GM13976 (cell line): ENCODE data around the gene RASGRP4.
"Not testable (repeated sequence)": the region's sequence is repeated elsewhere in the genome, so short reads cannot be mapped to it uniquely, and the experiment has no call there.

Experiments
- DNase-seq: peaks from one replicate; pipeline ENCODE4 v3.0.0; 2012; ENCODE audit warnings: low spot score
- in situ Hi-C: fragments of 300-500 bp; cut with MboI; formaldehyde crosslinking; loops from one replicate; pipeline ENCODE4 v1.12.0; 2022; ENCODE audit warnings: low sequenced_read_pairs, mixed read lengths, inconsistent platforms; ENCODE audit not compliant: unreplicated experiment
- TF ChIP-seq, protein P1 (sequence below): IDR thresholded peaks from 2 replicates; pipeline ENCODE4 v1.5.1; 2012; ENCODE audit warnings: borderline replicate concordance, mild to moderate bottlenecking; ENCODE audit not compliant: insufficient read depth; ENCODE audit errors: extremely low read depth, missing control alignments, control extremely low read depth

Gene RASGRP4

DNA sequence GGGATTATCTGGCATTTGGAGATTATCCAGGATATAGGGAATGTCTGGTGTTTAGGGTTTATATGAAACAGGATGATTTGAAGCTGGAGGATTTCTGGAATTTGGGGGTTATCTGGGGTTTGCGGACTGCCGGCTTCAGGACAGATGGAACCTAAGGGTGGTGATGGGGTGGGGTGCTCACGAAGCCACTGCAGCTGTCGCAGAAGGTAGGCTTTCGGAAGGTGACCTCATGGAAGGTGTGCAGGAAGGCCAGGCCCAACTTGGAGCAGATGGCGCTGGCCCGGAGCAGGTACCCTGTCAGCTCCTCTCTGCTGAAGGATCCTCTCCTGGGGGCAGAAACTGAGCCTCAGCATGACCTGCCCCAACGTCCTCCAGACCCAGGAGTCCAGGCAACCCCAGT lies 13.5 kb downstream of the RASGRP4 start:
- no peak for DNase-seq
- TF ChIP-seq, protein P1, sequence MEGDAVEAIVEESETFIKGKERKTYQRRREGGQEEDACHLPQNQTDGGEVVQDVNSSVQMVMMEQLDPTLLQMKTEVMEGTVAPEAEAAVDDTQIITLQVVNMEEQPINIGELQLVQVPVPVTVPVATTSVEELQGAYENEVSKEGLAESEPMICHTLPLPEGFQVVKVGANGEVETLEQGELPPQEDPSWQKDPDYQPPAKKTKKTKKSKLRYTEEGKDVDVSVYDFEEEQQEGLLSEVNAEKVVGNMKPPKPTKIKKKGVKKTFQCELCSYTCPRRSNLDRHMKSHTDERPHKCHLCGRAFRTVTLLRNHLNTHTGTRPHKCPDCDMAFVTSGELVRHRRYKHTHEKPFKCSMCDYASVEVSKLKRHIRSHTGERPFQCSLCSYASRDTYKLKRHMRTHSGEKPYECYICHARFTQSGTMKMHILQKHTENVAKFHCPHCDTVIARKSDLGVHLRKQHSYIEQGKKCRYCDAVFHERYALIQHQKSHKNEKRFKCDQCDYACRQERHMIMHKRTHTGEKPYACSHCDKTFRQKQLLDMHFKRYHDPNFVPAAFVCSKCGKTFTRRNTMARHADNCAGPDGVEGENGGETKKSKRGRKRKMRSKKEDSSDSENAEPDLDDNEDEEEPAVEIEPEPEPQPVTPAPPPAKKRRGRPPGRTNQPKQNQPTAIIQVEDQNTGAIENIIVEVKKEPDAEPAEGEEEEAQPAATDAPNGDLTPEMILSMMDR, result no peak
- in situ Hi-C loops, result loop anchor here (25.0 kb wide), 1 partner anchor 225 kb away; the partner anchor contains the start of gene ACTN4

DNA sequence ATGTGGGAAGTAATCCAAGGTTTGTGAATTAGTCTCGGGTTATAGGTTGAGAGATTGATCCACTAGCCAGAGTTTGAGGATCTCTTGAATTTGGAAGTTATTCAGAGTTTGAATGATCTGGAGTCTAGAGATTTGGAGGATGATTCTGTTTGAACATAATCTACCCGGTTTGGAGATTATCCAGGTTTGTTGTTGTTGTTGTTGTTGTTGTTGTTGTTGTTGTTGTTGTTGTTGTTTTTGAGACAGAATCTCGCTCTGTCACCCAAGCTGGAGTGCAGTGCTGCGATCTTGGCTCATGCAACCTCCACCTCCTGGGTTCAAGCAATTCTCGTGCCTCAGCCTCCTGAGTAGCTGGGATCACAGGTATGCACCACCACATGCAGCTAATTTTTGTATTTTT lies 14.1 kb downstream of the RASGRP4 start:
- in situ Hi-C loops, result loop anchor here (25.0 kb wide), 1 partner anchor 225 kb away; the partner anchor contains the start of gene ACTN4
- DNase-seq, result not testable (repeated sequence)

DNA sequence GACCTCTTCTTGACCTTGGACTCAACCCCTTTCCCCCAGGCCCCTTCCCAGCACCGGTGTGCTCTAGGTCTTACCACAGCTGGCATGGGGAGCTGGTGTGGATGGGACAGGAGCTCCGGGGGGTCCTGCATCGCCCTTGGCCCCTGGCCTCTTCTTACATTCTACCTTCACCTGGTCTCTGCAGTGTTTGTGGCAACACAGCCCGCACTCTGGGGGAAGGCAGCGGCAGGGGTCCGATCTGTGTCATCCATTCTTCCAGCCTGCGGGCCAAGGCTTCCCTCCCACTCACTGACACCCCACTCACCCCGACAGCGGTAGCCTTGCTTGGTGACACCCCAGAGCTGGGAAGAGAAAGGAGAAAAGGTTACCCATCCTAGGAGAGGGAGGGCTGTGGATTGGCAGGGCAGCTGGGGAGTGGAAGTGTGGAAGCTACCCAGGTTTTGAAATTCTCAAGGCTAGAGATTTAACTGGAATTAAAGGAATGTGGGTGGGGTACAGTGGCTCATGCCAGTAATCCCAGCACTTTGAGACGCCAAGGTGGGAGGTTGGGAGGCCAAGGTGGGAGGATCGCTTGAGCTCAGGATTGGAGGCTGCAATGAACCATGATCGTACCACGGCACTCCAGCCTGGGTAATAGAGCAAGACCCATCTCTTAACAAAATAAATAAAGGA lies 14.8 kb downstream of the RASGRP4 start:
- in situ Hi-C loops, result loop anchor here (25.0 kb wide), 1 partner anchor 226 kb away; the partner anchor contains the start of gene ACTN4

DNA sequence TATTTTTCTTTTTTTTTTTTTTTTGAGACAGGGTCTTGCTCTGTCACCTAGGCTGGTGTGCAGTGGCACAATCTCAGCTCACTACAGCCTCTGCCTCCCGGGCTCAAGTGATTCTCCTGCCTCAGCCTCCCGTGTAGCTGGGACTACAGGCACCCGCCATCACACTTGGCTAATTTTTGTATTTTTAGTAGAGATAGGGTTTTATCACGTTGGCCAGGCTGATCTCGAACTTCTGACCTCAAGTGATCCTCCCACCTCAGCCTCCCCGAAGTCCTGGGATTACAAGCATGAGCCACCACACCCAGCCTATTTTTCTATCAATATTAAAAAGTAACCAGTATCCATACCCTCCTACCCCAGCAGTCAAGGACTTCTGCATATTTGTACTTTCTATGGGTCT lies 15.6 kb downstream of the RASGRP4 start:
- not testable (repeated sequence) for DNase-seq
- in situ Hi-C loops, result loop anchor here (25.0 kb wide), 1 partner anchor 227 kb away; the partner anchor contains the start of gene ACTN4

More for the DNA sequence above, 14.8 kb downstream of the RASGRP4 start:
- TF ChIP-seq, protein P1, result no peak
- no peak for DNase-seq

DNA sequence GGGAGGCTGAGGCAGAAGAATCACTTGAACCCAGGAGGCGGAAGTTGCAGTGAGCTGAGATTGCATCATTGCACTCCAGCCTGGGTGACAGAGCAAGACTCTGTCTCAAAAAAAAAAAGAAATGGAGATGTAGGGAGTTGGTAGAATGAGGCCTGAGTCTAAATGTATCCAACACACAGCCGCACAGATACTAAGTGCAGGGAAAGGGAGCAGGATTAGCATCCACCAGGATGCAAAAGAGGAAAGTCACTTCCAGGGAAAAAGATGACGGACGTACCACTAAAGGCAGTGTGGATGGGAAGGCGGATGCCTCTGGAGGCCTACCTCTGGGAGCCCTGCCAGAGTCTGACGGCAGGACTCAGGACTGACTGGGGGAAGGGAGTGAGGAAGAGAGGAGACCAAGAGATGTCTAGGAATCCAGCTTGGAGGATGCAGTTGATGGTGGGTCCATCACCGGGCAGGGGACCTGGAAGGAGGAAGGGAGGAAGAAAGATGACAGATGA lies 16.3 kb downstream of the RASGRP4 start:
- TF ChIP-seq, protein P1, result no peak
- in situ Hi-C loops, result loop anchor here (25.0 kb wide), 1 partner anchor 228 kb away; the partner anchor contains the start of gene ACTN4
- no peak for DNase-seq

GRCh38 chr19:38405276-38405675 lies 20.7 kb downstream of the RASGRP4 start:
- in situ Hi-C loops, result loop anchor here (25.0 kb wide), 1 partner anchor 232 kb away; the partner anchor contains the start of gene ACTN4
- DNase-seq, result no peak
- TF ChIP-seq, protein P1, result no peak

DNA sequence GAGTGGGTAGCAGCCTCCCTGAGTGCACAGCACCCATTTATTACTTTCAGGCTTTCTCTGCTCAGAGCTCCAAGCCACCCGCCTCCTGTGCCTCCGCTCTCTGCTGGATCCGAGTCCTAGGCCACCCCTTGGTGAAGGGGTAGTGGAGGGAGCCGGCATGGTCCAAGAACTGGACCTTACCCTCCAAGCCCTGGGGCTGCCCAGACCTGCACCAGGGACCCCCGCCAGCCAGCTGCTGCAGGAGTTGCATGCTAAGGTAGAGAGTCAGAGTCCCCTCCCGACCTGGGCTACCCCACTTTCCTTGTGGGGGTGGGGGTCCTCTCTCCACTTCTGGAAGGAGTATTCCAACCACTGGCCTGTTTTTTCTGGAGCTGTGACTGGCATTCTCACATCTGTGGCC lies 21.2 kb downstream of the RASGRP4 start:
- no peak for DNase-seq
- in situ Hi-C loops, result loop anchor here (25.0 kb wide), 1 partner anchor 232 kb away; the partner anchor contains the start of gene ACTN4
- TF ChIP-seq, protein P1, result no peak
